Measurements from ENCODE around the gene SECISBP2.

Gene SECISBP2

GRCh38 chr9:89382026-89382986 lies 64.0 kb downstream of the SECISBP2 start:
- no peak for DNase-seq (ENCODE audit: low spot score)

GRCh38 chr9:89383030-89383720 lies 64.9 kb downstream of the SECISBP2 start:
- DNase-seq (ENCODE audit: low spot score), result no peak

GRCh38 chr9:89383721-89384300 lies 65.5 kb downstream of the SECISBP2 start:
- DNase-seq (ENCODE audit: low spot score), result no peak

- DNase-seq (ENCODE audit: low spot score), result no peak
Observed at GRCh38 chr9:89384783-89385182, 66.5 kb downstream of the SECISBP2 start.

- DNase-seq (ENCODE audit: low spot score), result no peak
Observed at GRCh38 chr9:89386206-89386605, 67.9 kb downstream of the SECISBP2 start.

GRCh38 chr9:89386797-89387196 lies 68.5 kb downstream of the SECISBP2 start:
- DNase-seq (ENCODE audit: low spot score), result no peak

- DNase-seq (ENCODE audit: low spot score), result no peak
Observed at GRCh38 chr9:89387197-89387849, 69.0 kb downstream of the SECISBP2 start.

- DNase-seq (ENCODE audit: low spot score), result no peak
Observed at GRCh38 chr9:89388084-89388867, 70.0 kb downstream of the SECISBP2 start.

DNA sequence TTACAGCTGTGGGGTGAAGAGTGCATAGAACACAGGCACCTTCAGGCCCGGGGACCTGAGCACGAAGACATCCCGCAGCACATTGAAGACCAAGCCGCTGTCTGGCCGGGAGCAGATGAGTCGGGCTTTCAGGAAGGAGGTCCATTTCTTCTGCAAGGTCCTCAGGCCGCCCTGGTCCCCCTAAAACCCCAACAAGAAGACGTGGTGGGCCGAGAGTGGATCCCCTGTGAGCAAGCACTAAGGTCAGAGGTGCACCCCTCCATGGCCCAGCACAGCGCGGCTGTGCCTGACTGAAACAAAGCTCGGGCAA lies 70.5 kb downstream of the SECISBP2 start:
- no peak for DNase-seq (ENCODE audit: low spot score)

DNA sequence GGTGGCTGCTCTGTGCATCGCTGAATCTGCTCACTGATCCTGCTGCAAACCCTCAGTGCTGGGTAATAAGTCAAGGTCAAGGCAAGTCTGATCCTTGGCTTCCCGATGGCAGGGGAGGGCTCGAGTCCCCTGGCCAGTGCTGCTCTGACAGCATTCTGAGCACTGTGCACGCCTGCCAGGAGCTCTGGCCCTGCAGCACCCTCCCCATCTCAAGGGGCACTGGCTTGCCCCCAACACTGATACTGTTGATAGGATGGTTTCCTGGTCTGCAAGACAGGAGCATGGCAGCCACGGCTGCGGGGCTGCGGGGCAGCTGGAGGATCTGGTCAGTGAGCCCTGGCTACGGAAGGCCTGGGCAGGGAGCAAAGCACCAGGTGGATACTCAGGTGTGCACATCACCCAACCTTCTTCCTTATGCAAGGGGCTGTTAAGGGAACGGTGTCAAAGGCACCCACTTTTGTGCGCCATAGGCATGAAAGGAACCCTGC lies 71.8 kb downstream of the SECISBP2 start:
- no peak for DNase-seq (ENCODE audit: low spot score)

DNA sequence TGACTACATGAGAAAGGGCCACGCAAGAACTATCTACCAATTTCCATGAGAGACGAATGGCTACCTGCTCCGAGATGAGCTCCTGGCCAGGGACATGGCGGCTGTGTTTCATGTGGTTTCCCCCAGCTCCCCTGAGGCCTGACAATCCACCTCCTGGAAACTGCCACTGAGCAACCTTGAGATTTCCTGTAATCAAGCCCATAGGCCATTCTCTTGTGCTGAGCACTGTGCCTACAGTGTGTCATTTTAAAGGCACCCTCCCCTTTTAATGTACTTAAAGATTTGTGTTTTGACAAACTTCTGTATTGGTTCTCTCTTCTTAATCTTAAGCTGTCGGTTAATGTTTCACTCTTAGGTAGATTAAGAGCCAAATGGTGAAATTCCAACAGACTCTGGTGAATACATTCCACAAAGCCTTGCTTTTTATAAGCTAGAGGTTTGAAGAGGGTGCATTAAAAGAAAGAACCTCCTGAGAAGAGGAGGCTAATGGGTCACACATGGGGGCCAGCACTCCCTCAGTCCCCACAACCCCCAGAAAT lies 72.3 kb downstream of the SECISBP2 start:
- no peak for DNase-seq (ENCODE audit: low spot score)

GRCh38 chr9:89391585-89391984 lies 73.3 kb downstream of the SECISBP2 start:
- no peak for DNase-seq (ENCODE audit: low spot score)

DNA sequence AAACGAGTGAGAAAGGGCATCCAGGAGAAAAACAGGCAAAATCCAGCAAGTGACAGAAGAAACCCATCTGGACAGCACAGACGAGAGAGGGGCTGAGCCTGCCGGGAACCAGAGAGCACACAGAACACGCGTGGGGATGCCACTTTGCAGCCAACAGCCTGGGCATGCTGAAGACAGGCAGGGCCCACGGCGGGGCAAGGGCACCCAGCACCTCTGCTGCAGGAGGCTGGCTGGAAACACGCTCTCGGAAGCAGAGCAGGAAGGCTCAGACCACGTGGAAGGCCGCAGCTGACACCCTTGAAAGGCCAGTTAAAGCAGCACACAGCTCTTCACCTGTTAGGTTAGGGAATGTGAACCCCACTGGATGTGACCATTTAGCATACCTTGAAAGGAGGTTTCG lies 76.1 kb downstream of the SECISBP2 start:
- no peak for DNase-seq (ENCODE audit: low spot score)

GRCh38 chr9:89395931-89396710 lies 77.8 kb downstream of the SECISBP2 start:
- DNase-seq (ENCODE audit: low spot score), result no peak

GRCh38 chr9:89397471-89397870 lies 79.2 kb downstream of the SECISBP2 start:
- DNase-seq (ENCODE audit: low spot score), result no peak

DNA sequence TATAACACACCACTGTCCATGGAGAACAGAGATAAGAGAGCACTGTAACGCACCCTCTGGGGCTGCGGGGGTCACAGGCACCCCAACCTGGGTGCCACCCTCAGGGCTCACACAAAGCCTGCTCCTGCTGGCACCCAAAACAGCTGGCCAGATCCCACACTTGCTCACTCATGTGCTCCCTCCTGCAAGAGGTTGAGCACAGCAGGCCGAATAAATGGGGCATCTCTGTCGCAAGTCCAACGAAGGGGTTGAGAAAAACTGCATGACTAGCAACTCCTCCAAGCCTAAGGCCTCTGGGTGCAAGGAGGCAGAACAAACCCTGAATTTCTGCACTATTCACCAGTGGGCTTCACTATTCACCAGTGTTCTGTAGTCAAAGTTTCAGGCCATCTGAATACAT lies 80.3 kb downstream of the SECISBP2 start:
- DNase-seq (ENCODE audit: low spot score), result no peak

DNA sequence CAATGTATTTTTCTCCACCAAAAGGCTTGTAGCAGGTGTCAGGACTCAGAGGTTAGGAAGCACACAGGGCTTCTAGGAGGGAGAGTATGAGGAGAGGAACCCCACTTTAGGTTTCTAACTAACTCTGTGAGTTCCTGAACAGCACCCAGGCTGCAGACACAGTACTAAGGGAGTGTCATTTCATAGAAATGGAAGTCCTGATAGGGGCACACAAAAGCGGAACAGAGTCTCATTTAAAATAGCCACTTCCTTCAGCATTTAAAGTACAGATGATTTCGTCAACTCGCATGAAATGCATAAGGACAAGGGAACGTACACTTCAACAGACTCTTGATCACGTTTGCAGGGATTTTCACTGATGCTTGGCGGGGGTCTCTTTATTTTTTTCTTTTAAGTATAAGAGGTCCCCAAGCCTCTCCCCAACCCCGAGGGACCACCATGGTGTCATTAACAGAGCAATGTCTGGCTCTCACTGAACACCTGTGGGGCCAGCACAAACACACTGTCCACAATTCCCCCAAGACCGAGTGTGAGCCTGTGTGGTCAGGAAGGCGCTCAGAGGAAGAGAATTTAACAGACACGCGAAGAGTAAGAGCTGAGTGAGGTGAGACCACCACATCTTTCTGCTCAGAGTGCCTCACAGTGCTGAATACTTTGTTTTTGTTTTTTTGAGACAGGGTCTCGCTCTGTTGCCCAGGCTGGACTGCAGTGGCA lies 82.3 kb downstream of the SECISBP2 start:
- DNase-seq (ENCODE audit: low spot score), result no peak

DNA sequence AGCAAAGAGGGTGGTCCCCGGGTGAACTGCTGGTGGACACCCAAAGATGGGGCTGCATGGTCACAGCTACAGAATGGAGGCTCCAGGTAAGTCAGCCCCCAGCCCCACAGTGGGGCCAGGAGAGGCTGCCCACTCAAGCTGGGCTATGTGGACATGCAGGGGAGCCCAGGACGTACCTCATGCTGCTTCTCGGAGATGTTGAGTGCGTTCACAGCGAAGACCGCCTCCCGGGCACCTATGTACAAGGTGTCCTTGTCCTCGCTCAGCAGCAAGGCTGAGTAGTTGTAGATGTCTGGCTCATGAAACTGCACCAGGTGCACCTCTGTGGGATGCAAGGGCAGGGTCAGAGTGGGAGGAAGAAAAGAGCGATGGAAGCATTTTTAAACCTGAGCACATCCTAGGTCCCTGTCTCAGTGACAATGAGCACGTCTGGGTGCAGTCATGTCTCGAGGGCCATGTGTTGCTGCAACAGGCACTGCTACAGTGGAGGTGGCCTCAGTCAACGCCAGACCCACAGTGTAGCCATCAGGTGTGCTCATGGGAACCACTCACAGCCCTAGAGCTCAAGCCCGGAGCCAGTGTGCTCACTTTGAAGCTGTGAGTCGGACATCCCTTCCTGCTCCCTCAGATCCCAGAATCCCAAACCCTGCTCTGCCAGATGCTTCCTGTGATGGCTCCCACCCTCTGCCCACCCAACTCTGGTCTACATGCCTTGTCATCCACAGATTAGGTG lies 84.6 kb downstream of the SECISBP2 start:
- DNase-seq (ENCODE audit: low spot score), result peak; percentile 39

- DNase-seq (ENCODE audit: low spot score), result no peak
Observed at GRCh38 chr9:89404074-89404473, 85.8 kb downstream of the SECISBP2 start.

All from kidney capillary endothelial cell (primary cell).